ENCODE results near the gene ST14.

DNA sequence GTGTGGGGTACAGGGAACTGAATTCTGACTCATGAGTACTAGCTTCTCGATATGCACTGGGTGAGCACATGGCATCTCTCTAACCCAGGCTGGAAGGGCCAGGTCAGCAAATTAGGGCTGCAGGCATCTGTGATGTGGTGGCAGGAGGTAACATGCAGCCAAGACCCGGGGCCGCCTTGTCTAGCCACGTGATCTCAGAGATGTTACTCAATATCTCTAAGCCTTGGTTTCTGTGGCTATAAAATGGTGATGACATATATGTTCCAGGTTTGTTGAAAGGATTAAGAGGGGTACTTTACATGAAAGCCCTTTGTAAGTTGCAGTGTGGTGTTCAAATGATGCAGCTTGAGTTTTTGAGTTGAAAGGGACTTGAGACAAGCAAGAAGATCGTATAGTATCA, 3.2 kb downstream of the ST14 start:
- TF ChIP-seq CTCF (IDR thresholded peaks at IDR 0.05) (no peak), POLR2A (IDR thresholded peaks at IDR 0.05) (no peak)
